Naive thymus-derived CD8-positive, alpha-beta T cell (primary cell): Measurements from ENCODE around the gene BIRC2. TPM values are rescaled to one million over a fixed set of nuclear protein-coding genes. Genes with fewer than 3 reads are reported as not detected.

Experiments used
- ATAC-seq, 2 donors: fragments of 150-1000 bp; cut with Tn5 transposase in 1 of 2; sonication (Bioruptor Pico), chemical (Tn5 transposase) in 1 of 2; 1 replicate in 1 of 2; 2 replicates in 1 of 2; pipeline ENCODE4 v1.10.0; 2021; ENCODE audit warnings: mild to moderate bottlenecking in 2 of 2, moderate library complexity in 2 of 2
- POLR2A ChIA-PET: fragments of 350-600 bp; sonication (Branson Sonifier 250); formaldehyde crosslinking; loops from one replicate; lab custom pipeline; 2021; ENCODE audit warnings: antibody characterized with exemption; lab: Charles Lee
- DNase-seq, 10 donors: peaks; one replicate each; pipeline versions ENCODE4 v3.0.0 to v3.0.0-alpha.2; 2020 to 2022
- H3K27ac Mint-ChIP-seq, 10 donors: one replicate each; pipeline ENCODE4 v1.8.0; 2020 to 2022; ENCODE audit warnings: mild to moderate bottlenecking in 10 of 10, mixed read lengths in 10 of 10, moderate library complexity in 4 of 10, inconsistent platforms in 1 of 10
- H3K27me3 Mint-ChIP-seq, 5 donors: one replicate each; pipeline ENCODE4 v1.8.0; 2021 to 2022; ENCODE audit warnings: mixed read lengths in 5 of 5
- H3K36me3 Mint-ChIP-seq, 3 donors: one replicate each; pipeline ENCODE4 v1.8.0; 2020 to 2022; ENCODE audit warnings: mixed read lengths in 3 of 3, mild to moderate bottlenecking in 2 of 3, inconsistent platforms in 1 of 3
- H3K4me1 Mint-ChIP-seq, 4 donors: one replicate each; pipeline ENCODE4 v1.8.0; 2021 to 2022; ENCODE audit warnings: mixed read lengths in 4 of 4
- H3K4me3 Mint-ChIP-seq, 10 donors: one replicate each; pipeline ENCODE4 v1.8.0; 2020 to 2022; ENCODE audit warnings: mild to moderate bottlenecking in 10 of 10, mixed read lengths in 10 of 10, moderate library complexity in 6 of 10, inconsistent platforms in 1 of 10
- H3K9me3 Mint-ChIP-seq, 9 donors: one replicate each; pipeline ENCODE4 v1.8.0; 2020 to 2022; ENCODE audit warnings: mixed read lengths in 9 of 9, mild to moderate bottlenecking in 3 of 9, inconsistent platforms in 1 of 9, moderate library complexity in 1 of 9
- polyA plus RNA-seq, 3 donors: library from polyadenylated mRNA; unstranded; fragments of 300-500 nt; fragmentation: Illumina TruSeq; gene quantifications; one replicate each; pipeline ENCODE4 v1.2.3, GENCODE V29; 2021
- total RNA-seq, 8 experiments: library from RNA in 2 of 8; stranded (reverse) in 2 of 8; gene quantifications; one replicate each; pipeline ENCODE4 v1.2.3 and lab custom pipeline; 2021 to 2026

Gene BIRC2
- total and polyA plus RNA-seq, 5 experiments from 2014 or later = 29.6 to 56.9 (median 41.9) TPM

- Mint-ChIP-seq H3K4me1 (peaks cover 51 to 93% (median 87%) of the 10 kb centered on the region in 4 donors), H3K9me3 (no peaks in the 10 kb centered on the region), H3K36me3 (peaks cover 0 to 52% (median 3%) of the 10 kb centered on the region in 3 donors), H3K27me3 (no peaks in the 10 kb centered on the region), H3K4me3 (peak overlapping the region in 7 of 10 donors; percentile 5 to 50 (median 27)), H3K27ac (peak overlapping the region; percentile 5 to 94 (median 82))
- no peak for ATAC-seq
- no peak for DNase-seq
- POLR2A ChIA-PET = interaction anchor here (0.7 to 2.6 kb wide), 6 partner anchors 9 to 41 kb away, joined by 3 to 10 read pairs (median 6); no protein-coding TSS in a partner anchor
These were observed 79.0 kb downstream of the BIRC2 start for GRCh38 chr11:102426000-102426399.

- DNase-seq (no peak), ATAC-seq (no peak)
- Mint-ChIP-seq H3K9me3 (no peaks in the 10 kb centered on the region), H3K4me1 (peaks cover 50 to 93% (median 86%) of the 10 kb centered on the region in 4 donors), H3K27ac (peak overlapping the region; percentile 51 to 97 (median 94)), H3K4me3 (peak overlapping the region in 6 of 10 donors; percentile 38 to 82 (median 66)), H3K36me3 (peaks cover 2 to 52% (median 7%) of the 10 kb centered on the region in 3 donors), H3K27me3 (no peaks in the 10 kb centered on the region)
- POLR2A ChIA-PET = interaction anchor here (1.0 to 2.6 kb wide), 3 partner anchors 10 to 40 kb away, joined by 3 to 10 read pairs (median 4); no protein-coding TSS in a partner anchor
These were observed 79.6 kb downstream of the BIRC2 start for GRCh38 chr11:102426570-102426969.

- no peaks in the 10 kb centered on the region for H3K27me3 Mint-ChIP-seq
- H3K36me3 Mint-ChIP-seq = peaks cover 7 to 57% (median 12%) of the 10 kb centered on the region in 3 donors
- H3K27ac Mint-ChIP-seq = peak overlapping the region; percentile 16 to 97 (median 94)
- no peak for ATAC-seq
- peak overlapping the region in 9 of 10 donors; percentile 0 to 82 (median 68) for H3K4me3 Mint-ChIP-seq
- peaks cover 48 to 93% (median 86%) of the 10 kb centered on the region in 4 donors for H3K4me1 Mint-ChIP-seq
- peaks cover 0 to 4% (median 2%) of the 10 kb centered on the region in 9 donors for H3K9me3 Mint-ChIP-seq
- DNase-seq = no peak
- POLR2A ChIA-PET = interaction anchor here (1.6 to 2.6 kb wide), 2 partner anchors 11 to 40 kb away, joined by 4 to 10 read pairs; no protein-coding TSS in a partner anchor
These were observed 80.1 kb downstream of the BIRC2 start for GRCh38 chr11:102427068-102427467.

Other genes starting within 250 kb of the BIRC2 start
- not detected for gene YAP1, start 236.8 kb upstream of the BIRC2 start, total RNA-seq
- not detected for gene YAP1, start 236.8 kb upstream of the BIRC2 start, polyA plus RNA-seq
- 10 to 100 TPM; 94.8 to 97.7 TPM for gene BIRC3, start 29.7 kb upstream of the BIRC2 start, total RNA-seq
- 10 to 100 TPM; 16.7 to 22.9 (median 19.1) TPM for gene BIRC3, start 29.7 kb upstream of the BIRC2 start, polyA plus RNA-seq
- gene TMEM123, start 105.6 kb downstream of the BIRC2 start, total RNA-seq = 100 to 1,000 TPM; 484 to 533 TPM
- 100 to 1,000 TPM; 746 to 988 (median 748) TPM for gene TMEM123, start 105.6 kb downstream of the BIRC2 start, polyA plus RNA-seq
- not detected for gene MMP7, start 183.5 kb downstream of the BIRC2 start, total RNA-seq
- not detected for gene MMP7, start 183.5 kb downstream of the BIRC2 start, polyA plus RNA-seq